DLD1 (cell line): ENCODE measurements around the gene CENPK.
"Not testable (repeated sequence)": the region's sequence is repeated elsewhere in the genome, so short reads cannot be mapped to it uniquely, and the experiment has no call there.

Experiments used
- in situ Hi-C: cut with HindIII; loops from 2 replicates; pipeline ENCODE4 v1.10.0; 2017; ENCODE audit warnings: low sequenced_read_pairs

The CENPK gene

GRCh38 chr5:65512170-65512937, 50.6 kb downstream of the CENPK start:
- in situ Hi-C loops, result no loop called here

- in situ Hi-C loops, result no loop called here
These were observed 54.0 kb downstream of the CENPK start for GRCh38 chr5:65508978-65509377.

GRCh38 chr5:65506961-65507360, 56.0 kb downstream of the CENPK start:
- in situ Hi-C loops, result no loop called here

GRCh38 chr5:65489119-65489518, 73.8 kb downstream of the CENPK start:
- in situ Hi-C loops, result no loop called here

- in situ Hi-C loops, result not testable (repeated sequence)
These were observed 74.8 kb downstream of the CENPK start for GRCh38 chr5:65488038-65488687.

GRCh38 chr5:65486803-65487202, 76.2 kb downstream of the CENPK start:
- in situ Hi-C loops, result not testable (repeated sequence)

- in situ Hi-C loops, result no loop called here
These were observed 77.6 kb downstream of the CENPK start for GRCh38 chr5:65485405-65485804.

GRCh38 chr5:65483546-65484346, 79.2 kb downstream of the CENPK start:
- in situ Hi-C loops, result no loop called here

- in situ Hi-C loops, result no loop called here
These were observed 80.0 kb downstream of the CENPK start for GRCh38 chr5:65482736-65483545.

- in situ Hi-C loops, result no loop called here
These were observed 80.7 kb downstream of the CENPK start for GRCh38 chr5:65482296-65482735.

- in situ Hi-C loops, result no loop called here
These were observed 81.2 kb downstream of the CENPK start, which contains the start of gene ADAMTS6 for GRCh38 chr5:65481635-65482295. Gene ADAMTS6, minus strand, starts transcription at chr5:65481920. Its CDS starts 8,247 bp downstream, at chr5:65473673.

GRCh38 chr5:65481171-65481581, 81.8 kb downstream of the CENPK start:
- in situ Hi-C loops, result no loop called here

- in situ Hi-C loops, result no loop called here
These were observed 82.6 kb downstream of the CENPK start for GRCh38 chr5:65480306-65480865.

- in situ Hi-C loops, result no loop called here
These were observed 83.4 kb downstream of the CENPK start for GRCh38 chr5:65479527-65479926.

- in situ Hi-C loops, result no loop called here
These were observed 84.6 kb downstream of the CENPK start for GRCh38 chr5:65478336-65478735.

- in situ Hi-C loops, result no loop called here
These were observed 87.1 kb downstream of the CENPK start for GRCh38 chr5:65475895-65476294.

- in situ Hi-C loops, result no loop called here
These were observed 87.6 kb downstream of the CENPK start for GRCh38 chr5:65475336-65475735.

GRCh38 chr5:65474130-65474711, 88.7 kb downstream of the CENPK start:
- in situ Hi-C loops, result no loop called here

- in situ Hi-C loops, result no loop called here
These were observed 94.3 kb downstream of the CENPK start for GRCh38 chr5:65468633-65469032.
